ENCODE results near the gene ASCL2.

ASCL2 gene

GRCh38 chr11:2311353-2312133 lies 41.2 kb upstream of the ASCL2 start:
- Histone ChIP-seq H3K27me3 (ENCODE audit: control insufficient read depth, low read length) (no peaks in the 10 kb centered on the region), H3F3A (ENCODE audit: control insufficient read depth, insufficient read depth) (peaks cover under 1% of the 10 kb centered on the region), H3K79me2 (ENCODE audit: control insufficient read depth, low read length) (no peaks in the 10 kb centered on the region), H3K36me3 (ENCODE audit: control insufficient read depth, low read length) (no peaks in the 10 kb centered on the region), H4K20me1 (ENCODE audit: control insufficient read depth, insufficient read depth, low read depth, low read length) (no peaks in the 10 kb centered on the region), H3K9me2 (replicated peaks; ENCODE audit: control insufficient read depth, low read length) (no peaks in the 10 kb centered on the region), H3K27ac (ENCODE audit: low read depth, low read length) (no peak overlapping the region), H3K4me3 (ENCODE audit: low read length) (no peak overlapping the region), H3K4me1 (ENCODE audit: control insufficient read depth, low read length) (peaks cover 13% of the 10 kb centered on the region), H3K9me3 (ENCODE audit: control insufficient read depth, insufficient read depth, low read length) (no peaks in the 10 kb centered on the region), H3K4me2 (ENCODE audit: low read length) (no peak overlapping the region)
- TF ChIP-seq CTCF (IDR thresholded peaks at IDR 0.05; ENCODE audit: low read depth, low read length, poor library complexity, severe bottlenecking): no peak
- TF ChIP-seq EZH2phosphoT487 (IDR thresholded peaks at IDR 0.05; ENCODE audit: borderline replicate concordance, low read length): no peak

GRCh38 chr11:2310786-2311352 lies 40.5 kb upstream of the ASCL2 start:
- no peaks in the 10 kb centered on the region for H3K36me3 ChIP-seq (ENCODE audit: control insufficient read depth, low read length)
- no peaks in the 10 kb centered on the region for H3K79me2 ChIP-seq (ENCODE audit: control insufficient read depth, low read length)
- H3F3A ChIP-seq (ENCODE audit: control insufficient read depth, insufficient read depth): peaks cover 6% of the 10 kb centered on the region

GRCh38 chr11:2310073-2310785 lies 39.8 kb upstream of the ASCL2 start:
- no peaks in the 10 kb centered on the region for H3K9me2 ChIP-seq (replicated peaks; ENCODE audit: control insufficient read depth, low read length)
- no peaks in the 10 kb centered on the region for H4K20me1 ChIP-seq (ENCODE audit: control insufficient read depth, insufficient read depth, low read depth, low read length)
- H3K4me1 ChIP-seq (ENCODE audit: control insufficient read depth, low read length): peaks cover 26% of the 10 kb centered on the region
- no peaks in the 10 kb centered on the region for H3K27me3 ChIP-seq (ENCODE audit: control insufficient read depth, low read length)
- no peak overlapping the region for H3K4me2 ChIP-seq (ENCODE audit: low read length)
- no peaks in the 10 kb centered on the region for H3K9me3 ChIP-seq (ENCODE audit: control insufficient read depth, insufficient read depth, low read length)
- peaks cover 6% of the 10 kb centered on the region for H3F3A ChIP-seq (ENCODE audit: control insufficient read depth, insufficient read depth)
- TF ChIP-seq CTCF (IDR thresholded peaks at IDR 0.05; ENCODE audit: low read depth, low read length, poor library complexity, severe bottlenecking) (no peak), EZH2phosphoT487 (IDR thresholded peaks at IDR 0.05; ENCODE audit: borderline replicate concordance, low read length) (no peak)
- no peaks in the 10 kb centered on the region for H3K36me3 ChIP-seq (ENCODE audit: control insufficient read depth, low read length)
- no peak overlapping the region for H3K4me3 ChIP-seq (ENCODE audit: low read length)
- no peaks in the 10 kb centered on the region for H3K79me2 ChIP-seq (ENCODE audit: control insufficient read depth, low read length)
- H3K27ac ChIP-seq (ENCODE audit: low read depth, low read length): no peak overlapping the region

More at GRCh38 chr11:2310786-2311352, 40.5 kb upstream of the ASCL2 start:
- TF ChIP-seq EZH2phosphoT487 (IDR thresholded peaks at IDR 0.05; ENCODE audit: borderline replicate concordance, low read length) (no peak), CTCF (IDR thresholded peaks at IDR 0.05; ENCODE audit: low read depth, low read length, poor library complexity, severe bottlenecking) (no peak)
- Histone ChIP-seq H3K4me2 (ENCODE audit: low read length) (no peak overlapping the region), H3K9me3 (ENCODE audit: control insufficient read depth, insufficient read depth, low read length) (no peaks in the 10 kb centered on the region), H3K4me1 (ENCODE audit: control insufficient read depth, low read length) (peaks cover 20% of the 10 kb centered on the region), H3K27ac (ENCODE audit: low read depth, low read length) (no peak overlapping the region), H4K20me1 (ENCODE audit: control insufficient read depth, insufficient read depth, low read depth, low read length) (no peaks in the 10 kb centered on the region), H3K27me3 (ENCODE audit: control insufficient read depth, low read length) (no peaks in the 10 kb centered on the region), H3K9me2 (replicated peaks; ENCODE audit: control insufficient read depth, low read length) (no peaks in the 10 kb centered on the region), H3K4me3 (ENCODE audit: low read length) (no peak overlapping the region)
